ENCODE data around the gene DOP1A. TPM values are rescaled to one million over a fixed set of nuclear protein-coding genes. Genes with fewer than 3 reads are reported as not detected.
A peak's percentile ranks its signal among the peaks of the same experiment; 100 is the strongest.
"Not testable (repeated sequence)": the region's sequence is repeated elsewhere in the genome, so short reads cannot be mapped to it uniquely, and the experiment has no call there.

DOP1A gene
- total RNA-seq, 6 donors from 2014 or later = 20.0 to 51.6 (median 25.7) TPM

- Histone ChIP-seq H3K4me1 (peaks cover 5 to 26% (median 14%) of the 10 kb centered on the region in 4 donors), H3K27ac (no peak overlapping the region), H3K36me3 (peaks cover 7 to 53% (median 12%) of the 10 kb centered on the region in 4 donors), H3K27me3 (no peaks in the 10 kb centered on the region), H3K9me3 (no peaks in the 10 kb centered on the region), H3K4me3 (no peak overlapping the region)
- TF ChIP-seq EP300 (IDR thresholded peaks at IDR 0.05) = no peak
- no peak for TF ChIP-seq POLR2A (IDR thresholded peaks at IDR 0.05)
- TF ChIP-seq CTCF (IDR thresholded peaks at IDR 0.05) = no peak
- TF ChIP-seq POLR2AphosphoS5 (IDR thresholded peaks at IDR 0.05) = no peak
- 82 to 83% methylated on average over 3 of the region's 3 CpGs for WGBS, 2 donors
- no peak for ATAC-seq (ENCODE audit: low FRiP score in 2 of 2)
- no peak for DNase-seq
Measured at GRCh38 chr6:83188501-83188900, 121.0 kb downstream of the DOP1A start.

- Histone ChIP-seq H3K9me3 (no peaks in the 10 kb centered on the region), H3K36me3 (peaks cover 0 to 33% (median 2%) of the 10 kb centered on the region in 4 donors), H3K4me3 (no peak overlapping the region), H3K4me1 (peaks cover 14 to 35% (median 21%) of the 10 kb centered on the region in 4 donors), H3K27ac (no peak overlapping the region), H3K27me3 (no peaks in the 10 kb centered on the region)
- ATAC-seq (ENCODE audit: low FRiP score in 2 of 2) = no peak
- no peak for DNase-seq
- 85 to 98% methylated on average over 6 of the region's 6 CpGs for WGBS, 2 donors
- no peak for TF ChIP-seq CTCF (IDR thresholded peaks at IDR 0.05)
- TF ChIP-seq POLR2AphosphoS5 (IDR thresholded peaks at IDR 0.05) = no peak
- TF ChIP-seq POLR2A (IDR thresholded peaks at IDR 0.05) = no peak
- no peak for TF ChIP-seq EP300 (IDR thresholded peaks at IDR 0.05)
Measured at GRCh38 chr6:83190626-83191025, 123.2 kb downstream of the DOP1A start.

- not testable (repeated sequence) for ATAC-seq (ENCODE audit: low FRiP score in 2 of 2)
- 88 to 90% methylated on average over 18 of the region's 18 CpGs for WGBS, 2 donors
- peak overlapping the region in 2 of 4 donors; percentile 36 to 90 for H3K27ac ChIP-seq
Measured at GRCh38 chr6:83191974-83192373, 124.5 kb downstream of the DOP1A start.

GRCh38 chr6:83192456-83192855 is 125.0 kb downstream of the DOP1A start:
- no peaks in the 10 kb centered on the region for H3K9me3 ChIP-seq
- peak in 1 of 2 donors; percentile 3 for ATAC-seq (ENCODE audit: low FRiP score in 2 of 2)
- 0 to 1% methylated on average over 4 of the region's 4 CpGs for WGBS, 2 donors
- H3K27ac ChIP-seq = peak overlapping the region; percentile 84 to 90 (median 84)
- no peak for DNase-seq
- H3K4me1 ChIP-seq = peaks cover 14 to 35% (median 21%) of the 10 kb centered on the region in 4 donors
- peak overlapping the region; percentile 77 to 95 (median 90) for H3K4me3 ChIP-seq
- peaks cover 0 to 17% (median 0%) of the 10 kb centered on the region in 4 donors for H3K36me3 ChIP-seq
- no peak for TF ChIP-seq EP300 (IDR thresholded peaks at IDR 0.05)
- no peaks in the 10 kb centered on the region for H3K27me3 ChIP-seq

More at GRCh38 chr6:83191974-83192373, 124.5 kb downstream of the DOP1A start:
- DNase-seq = peak in 1 of 2 donors; percentile 50
- H3K4me3 ChIP-seq = peak overlapping the region; percentile 77 to 95 (median 90)
- H3K27me3 ChIP-seq, H3K9me3 ChIP-seq: not testable (repeated sequence)
- H3K36me3 ChIP-seq = peaks cover 0 to 22% (median 0%) of the 10 kb centered on the region in 4 donors
- peaks cover 14 to 35% (median 21%) of the 10 kb centered on the region in 4 donors for H3K4me1 ChIP-seq

GRCh38 chr6:83192871-83193746 is 125.6 kb downstream of the DOP1A start, which contains the start of the genes PGM3 and RWDD2A:
TSS of gene PGM3 (minus strand) at chr6:83193265. CDS start at chr6:83191012, 2,253 bp downstream.
TSS of gene RWDD2A (plus strand) at chr6:83193357. CDS start at chr6:83194452, 1,095 bp downstream.
- DNase-seq = peak; percentile 94 to 98
- TF ChIP-seq POLR2A (IDR thresholded peaks at IDR 0.05) = peak; percentile 50 to 92 (median 86)
- peak in 1 of 6 experiments; percentile 21 for TF ChIP-seq CTCF (IDR thresholded peaks at IDR 0.05)
- peak; percentile 89 to 95 for TF ChIP-seq POLR2AphosphoS5 (IDR thresholded peaks at IDR 0.05)
- no peak for TF ChIP-seq EP300 (IDR thresholded peaks at IDR 0.05)
- H3K36me3 ChIP-seq = peaks cover 0 to 11% (median 0%) of the 10 kb centered on the region in 4 donors
- peaks cover 14 to 35% (median 21%) of the 10 kb centered on the region in 4 donors for H3K4me1 ChIP-seq
- H3K27ac ChIP-seq = peak within 1 kb of the TSS; percentile 84 to 90 (median 84)
- ATAC-seq (ENCODE audit: low FRiP score in 2 of 2) = peak; percentile 96 to 99
- peak within 1 kb of the TSS; percentile 77 to 95 (median 90) for H3K4me3 ChIP-seq
- no peaks in the 10 kb centered on the region for H3K9me3 ChIP-seq
- WGBS, 2 donors = 1% methylated on average over 25 to 28 of the region's 88 CpGs
- H3K27me3 ChIP-seq = no peaks in the 10 kb centered on the region
